ENCODE data around the gene NUP210.

Gene NUP210

DNA sequence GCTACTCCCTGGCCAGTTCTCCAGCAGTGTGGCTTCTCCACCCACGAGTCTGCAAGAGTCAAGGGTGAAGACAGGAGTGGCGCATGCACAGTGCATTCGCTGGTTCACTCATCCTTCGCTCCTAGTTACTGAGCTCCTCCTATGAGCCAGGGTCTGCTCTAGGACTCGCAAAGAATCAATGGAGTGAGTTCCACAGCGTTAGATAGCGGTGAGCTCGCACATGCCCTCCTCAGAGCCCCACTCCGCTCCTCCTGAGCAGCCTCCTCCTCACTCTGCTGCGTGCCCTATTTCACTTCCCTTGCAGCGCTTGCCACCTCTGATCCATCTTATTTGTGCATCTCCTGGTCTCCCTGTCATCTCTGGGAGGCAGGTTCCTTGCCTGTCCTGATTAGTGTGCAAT is 63.0 kb downstream of the NUP210 start:
- H3K27ac ChIP-seq (replicated peaks; ENCODE audit: low read length): no peak overlapping the region
- H2AFZ ChIP-seq (ENCODE audit: low read length): no peak overlapping the region
- H2BK5ac ChIP-seq (ENCODE audit: low read length): peak overlapping the region; percentile 48
- no CpG with 5 or more reads among the region's 11 CpGs for WGBS, 2 donors (ENCODE audit: extremely low coverage in 2 of 2, insufficient read length in 2 of 2, insufficient replicate concordance in 1 of 2)
- peak overlapping the region; percentile 83 for H3K23ac ChIP-seq (ENCODE audit: low read depth, low read length, poor library complexity)
- no peak overlapping the region for H3K4me3 ChIP-seq (ENCODE audit: low read length in 2 of 2)
- H4K8ac ChIP-seq (ENCODE audit: low read depth, low read length): peak overlapping the region; percentile 98
- no peaks in the 10 kb centered on the region for H3K9me3 ChIP-seq (replicated peaks in 1 of 2; ENCODE audit: control insufficient read depth in 2 of 2, insufficient read depth in 1 of 2, low read depth in 1 of 2, low read length in 2 of 2)
- no peak overlapping the region for H3K4me2 ChIP-seq (ENCODE audit: insufficient read depth, low read length, poor library complexity, severe bottlenecking)
- H3K4me1 ChIP-seq (ENCODE audit: control insufficient read depth in 2 of 2, insufficient read depth in 1 of 2, low read depth in 1 of 2, low read length in 2 of 2): no peaks in the 10 kb centered on the region
- H3K14ac ChIP-seq (ENCODE audit: low read length): no peak overlapping the region
- no peak overlapping the region for H2AK5ac ChIP-seq (ENCODE audit: low read depth, low read length)
- no peaks in the 10 kb centered on the region for H3K27me3 ChIP-seq (ENCODE audit: control insufficient read depth in 3 of 3, insufficient read depth in 3 of 3, low read depth in 1 of 3, low read length in 3 of 3)
- H3K4ac ChIP-seq (ENCODE audit: low read length): no peak overlapping the region
- H2BK120ac ChIP-seq (ENCODE audit: low read depth, low read length): no peak overlapping the region
- peaks cover 71 to 97% of the 10 kb centered on the region in 2 donors for H3K36me3 ChIP-seq (replicated peaks in 1 of 2; ENCODE audit: control insufficient read depth in 2 of 2, insufficient read depth in 2 of 2, low read length in 2 of 2)
- H3K9ac ChIP-seq (ENCODE audit: low read depth, low read length, poor library complexity): peak overlapping the region; percentile 13
- H3K79me1 ChIP-seq (ENCODE audit: low read depth, low read length): no peaks in the 10 kb centered on the region
- H2BK15ac ChIP-seq (ENCODE audit: low read length): no peak overlapping the region
- no peak overlapping the region for H3K18ac ChIP-seq (ENCODE audit: low read length)
- H2BK12ac ChIP-seq (ENCODE audit: low read length): no peak overlapping the region
- no peak for DNase-seq (ENCODE audit: low spot score)
- H4K91ac ChIP-seq (ENCODE audit: low read depth, low read length, poor library complexity): no peak overlapping the region

DNA sequence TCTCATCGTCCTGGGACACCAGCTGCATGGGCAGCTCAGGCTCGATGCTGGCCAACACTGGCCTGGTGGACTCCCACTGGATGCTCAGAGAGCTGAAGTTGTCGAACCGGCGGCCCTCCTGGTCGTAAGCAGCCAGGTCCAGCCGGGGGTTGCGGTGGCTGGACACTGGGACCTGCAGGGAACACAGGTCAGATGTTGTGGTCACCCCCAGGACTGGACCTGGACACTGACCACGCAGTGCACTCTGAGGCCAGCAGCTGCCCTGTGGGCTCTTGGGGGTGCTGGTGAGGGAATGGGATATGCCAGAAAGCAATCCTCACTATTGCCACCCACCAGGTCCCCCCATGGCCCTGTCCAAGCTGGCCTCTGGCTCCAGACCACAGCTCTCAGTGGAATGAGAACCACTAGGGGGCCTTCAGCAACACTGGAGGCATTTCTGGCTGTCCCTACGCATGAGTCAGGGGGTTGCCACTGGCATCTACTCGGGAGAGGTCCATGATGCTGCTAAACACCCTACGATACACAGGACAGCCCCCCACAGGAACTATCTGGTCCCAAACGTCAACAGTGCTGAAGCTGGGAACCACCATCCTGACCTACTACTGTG is 66.1 kb downstream of the NUP210 start:
- Histone ChIP-seq H2BK15ac (ENCODE audit: low read length) (no peak overlapping the region), H3K36me3 (replicated peaks in 1 of 2; ENCODE audit: control insufficient read depth in 2 of 2, insufficient read depth in 2 of 2, low read length in 2 of 2) (peaks cover 57 to 89% of the 10 kb centered on the region in 2 donors), H2BK120ac (ENCODE audit: low read depth, low read length) (no peak overlapping the region), H3K79me1 (ENCODE audit: low read depth, low read length) (peaks cover 3% of the 10 kb centered on the region), H2AFZ (ENCODE audit: low read length) (no peak overlapping the region), H3K27me3 (ENCODE audit: control insufficient read depth in 3 of 3, insufficient read depth in 3 of 3, low read depth in 1 of 3, low read length in 3 of 3) (no peaks in the 10 kb centered on the region), H3K4ac (ENCODE audit: low read length) (no peak overlapping the region), H3K9ac (ENCODE audit: low read depth, low read length, poor library complexity) (peak overlapping the region; percentile 33), H2AK5ac (ENCODE audit: low read depth, low read length) (no peak overlapping the region), H2BK5ac (ENCODE audit: low read length) (peak overlapping the region; percentile 76), H4K8ac (ENCODE audit: low read depth, low read length) (no peak overlapping the region), H3K4me3 (ENCODE audit: low read length in 2 of 2) (no peak overlapping the region), H3K18ac (ENCODE audit: low read length) (no peak overlapping the region), H3K4me2 (ENCODE audit: insufficient read depth, low read length, poor library complexity, severe bottlenecking) (no peak overlapping the region), H3K14ac (ENCODE audit: low read length) (no peak overlapping the region), H3K9me3 (replicated peaks in 1 of 2; ENCODE audit: control insufficient read depth in 2 of 2, insufficient read depth in 1 of 2, low read depth in 1 of 2, low read length in 2 of 2) (peaks cover 0 to 7% of the 10 kb centered on the region in 2 donors), H4K91ac (ENCODE audit: low read depth, low read length, poor library complexity) (no peak overlapping the region), H3K27ac (replicated peaks; ENCODE audit: low read length) (no peak overlapping the region), H2BK12ac (ENCODE audit: low read length) (no peak overlapping the region), H3K23ac (ENCODE audit: low read depth, low read length, poor library complexity) (no peak overlapping the region), H3K4me1 (ENCODE audit: control insufficient read depth in 2 of 2, insufficient read depth in 1 of 2, low read depth in 1 of 2, low read length in 2 of 2) (peaks cover 6 to 10% of the 10 kb centered on the region in 2 donors)
- WGBS, 2 donors (ENCODE audit: extremely low coverage in 2 of 2, insufficient read length in 2 of 2, insufficient replicate concordance in 1 of 2): no CpG with 5 or more reads among the region's 13 CpGs
- no peak for DNase-seq (ENCODE audit: low spot score)

DNA sequence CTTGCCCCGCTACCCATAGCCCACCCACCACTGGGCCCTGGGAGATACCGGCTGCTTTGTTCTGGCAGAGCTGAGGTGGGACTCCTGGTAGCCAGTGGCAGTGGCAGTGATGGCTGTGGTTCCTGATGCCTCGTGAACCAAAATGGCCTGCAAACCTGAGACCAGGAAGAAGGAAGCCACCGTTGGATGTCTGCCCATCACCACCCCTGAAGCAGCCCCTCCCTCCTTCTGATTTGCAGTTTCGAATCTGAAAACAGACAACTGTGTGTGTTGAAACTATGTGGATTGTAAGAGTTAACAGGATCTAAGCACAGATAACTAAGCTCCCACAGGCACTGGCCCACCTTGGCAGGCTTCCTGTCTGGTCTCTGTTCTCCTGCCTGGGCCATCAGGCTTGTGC is 66.6 kb downstream of the NUP210 start:
- no peak overlapping the region for H3K23ac ChIP-seq (ENCODE audit: low read depth, low read length, poor library complexity)
- peaks cover 0 to 7% of the 10 kb centered on the region in 2 donors for H3K9me3 ChIP-seq (replicated peaks in 1 of 2; ENCODE audit: control insufficient read depth in 2 of 2, insufficient read depth in 1 of 2, low read depth in 1 of 2, low read length in 2 of 2)
- no peak overlapping the region for H4K91ac ChIP-seq (ENCODE audit: low read depth, low read length, poor library complexity)
- no peaks in the 10 kb centered on the region for H3K27me3 ChIP-seq (ENCODE audit: control insufficient read depth in 3 of 3, insufficient read depth in 3 of 3, low read depth in 1 of 3, low read length in 3 of 3)
- WGBS, 2 donors (ENCODE audit: extremely low coverage in 2 of 2, insufficient read length in 2 of 2, insufficient replicate concordance in 1 of 2): no CpG with 5 or more reads among the region's 5 CpGs
- H2BK5ac ChIP-seq (ENCODE audit: low read length): no peak overlapping the region
- no peak overlapping the region for H3K4me3 ChIP-seq (ENCODE audit: low read length in 2 of 2)
- H2AFZ ChIP-seq (ENCODE audit: low read length): no peak overlapping the region
- DNase-seq (ENCODE audit: low spot score): no peak
- no peak overlapping the region for H2BK120ac ChIP-seq (ENCODE audit: low read depth, low read length)
- no peak overlapping the region for H3K27ac ChIP-seq (replicated peaks; ENCODE audit: low read length)
- H3K9ac ChIP-seq (ENCODE audit: low read depth, low read length, poor library complexity): no peak overlapping the region
- H3K18ac ChIP-seq (ENCODE audit: low read length): no peak overlapping the region
- no peak overlapping the region for H2BK12ac ChIP-seq (ENCODE audit: low read length)
- no peak overlapping the region for H2AK5ac ChIP-seq (ENCODE audit: low read depth, low read length)
- peaks cover 10 to 15% of the 10 kb centered on the region in 2 donors for H3K4me1 ChIP-seq (ENCODE audit: control insufficient read depth in 2 of 2, insufficient read depth in 1 of 2, low read depth in 1 of 2, low read length in 2 of 2)
- peaks cover 52 to 84% of the 10 kb centered on the region in 2 donors for H3K36me3 ChIP-seq (replicated peaks in 1 of 2; ENCODE audit: control insufficient read depth in 2 of 2, insufficient read depth in 2 of 2, low read length in 2 of 2)
- H3K4me2 ChIP-seq (ENCODE audit: insufficient read depth, low read length, poor library complexity, severe bottlenecking): no peak overlapping the region
- no peak overlapping the region for H3K4ac ChIP-seq (ENCODE audit: low read length)
- no peak overlapping the region for H2BK15ac ChIP-seq (ENCODE audit: low read length)
- no peak overlapping the region for H3K14ac ChIP-seq (ENCODE audit: low read length)
- peaks cover 3% of the 10 kb centered on the region for H3K79me1 ChIP-seq (ENCODE audit: low read depth, low read length)
- no peak overlapping the region for H4K8ac ChIP-seq (ENCODE audit: low read depth, low read length)

- Histone ChIP-seq H3K36me3 (replicated peaks in 1 of 2; ENCODE audit: control insufficient read depth in 2 of 2, insufficient read depth in 2 of 2, low read length in 2 of 2) (peaks cover 44 to 84% of the 10 kb centered on the region in 2 donors), H3K18ac (ENCODE audit: low read length) (no peak overlapping the region), H4K8ac (ENCODE audit: low read depth, low read length) (no peak overlapping the region), H3K4me1 (ENCODE audit: control insufficient read depth in 2 of 2, insufficient read depth in 1 of 2, low read depth in 1 of 2, low read length in 2 of 2) (peaks cover 18 to 22% of the 10 kb centered on the region in 2 donors), H3K14ac (ENCODE audit: low read length) (no peak overlapping the region), H2BK5ac (ENCODE audit: low read length) (no peak overlapping the region), H2BK120ac (ENCODE audit: low read depth, low read length) (no peak overlapping the region), H3K27me3 (ENCODE audit: control insufficient read depth in 3 of 3, insufficient read depth in 3 of 3, low read depth in 1 of 3, low read length in 3 of 3) (no peaks in the 10 kb centered on the region), H2AK5ac (ENCODE audit: low read depth, low read length) (no peak overlapping the region), H3K4ac (ENCODE audit: low read length) (no peak overlapping the region), H2AFZ (ENCODE audit: low read length) (no peak overlapping the region), H4K91ac (ENCODE audit: low read depth, low read length, poor library complexity) (no peak overlapping the region), H3K9me3 (replicated peaks in 1 of 2; ENCODE audit: control insufficient read depth in 2 of 2, insufficient read depth in 1 of 2, low read depth in 1 of 2, low read length in 2 of 2) (peaks cover 0 to 7% of the 10 kb centered on the region in 2 donors), H3K4me3 (ENCODE audit: low read length in 2 of 2) (no peak overlapping the region), H2BK15ac (ENCODE audit: low read length) (no peak overlapping the region), H3K4me2 (ENCODE audit: insufficient read depth, low read length, poor library complexity, severe bottlenecking) (no peak overlapping the region), H3K27ac (replicated peaks; ENCODE audit: low read length) (no peak overlapping the region), H3K79me1 (ENCODE audit: low read depth, low read length) (peaks cover 3% of the 10 kb centered on the region), H3K23ac (ENCODE audit: low read depth, low read length, poor library complexity) (peak overlapping the region; percentile 8), H3K9ac (ENCODE audit: low read depth, low read length, poor library complexity) (no peak overlapping the region), H2BK12ac (ENCODE audit: low read length) (no peak overlapping the region)
- WGBS, 2 donors (ENCODE audit: extremely low coverage in 2 of 2, insufficient read length in 2 of 2, insufficient replicate concordance in 1 of 2): no CpG with 5 or more reads among the region's 7 CpGs
- no peak for DNase-seq (ENCODE audit: low spot score)
Measured at GRCh38 chr3:13352621-13353131, 67.4 kb downstream of the NUP210 start.
